ENCODE measurements around the gene PTPN14.

DNA sequence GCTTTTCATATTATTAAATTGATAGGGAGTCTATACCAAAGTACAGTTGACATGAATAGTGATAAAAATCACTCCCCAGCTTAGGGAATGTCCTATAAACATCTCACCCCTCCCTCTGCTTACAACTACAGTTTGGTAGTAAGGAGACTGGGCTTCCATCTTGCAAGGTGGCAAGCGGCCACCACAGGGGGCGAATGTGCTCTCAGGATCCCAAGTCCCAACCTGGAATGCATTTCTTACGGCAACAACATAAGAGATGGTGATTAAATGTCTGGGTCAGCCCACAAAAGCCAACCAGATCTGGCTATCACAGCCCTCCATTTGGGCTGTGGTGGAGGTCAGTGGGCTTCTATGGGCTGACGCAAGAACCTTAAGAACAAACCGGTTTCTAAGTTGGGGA is 202.4 kb downstream of the PTPN14 start:
- TF ChIP-seq, protein P1, sequence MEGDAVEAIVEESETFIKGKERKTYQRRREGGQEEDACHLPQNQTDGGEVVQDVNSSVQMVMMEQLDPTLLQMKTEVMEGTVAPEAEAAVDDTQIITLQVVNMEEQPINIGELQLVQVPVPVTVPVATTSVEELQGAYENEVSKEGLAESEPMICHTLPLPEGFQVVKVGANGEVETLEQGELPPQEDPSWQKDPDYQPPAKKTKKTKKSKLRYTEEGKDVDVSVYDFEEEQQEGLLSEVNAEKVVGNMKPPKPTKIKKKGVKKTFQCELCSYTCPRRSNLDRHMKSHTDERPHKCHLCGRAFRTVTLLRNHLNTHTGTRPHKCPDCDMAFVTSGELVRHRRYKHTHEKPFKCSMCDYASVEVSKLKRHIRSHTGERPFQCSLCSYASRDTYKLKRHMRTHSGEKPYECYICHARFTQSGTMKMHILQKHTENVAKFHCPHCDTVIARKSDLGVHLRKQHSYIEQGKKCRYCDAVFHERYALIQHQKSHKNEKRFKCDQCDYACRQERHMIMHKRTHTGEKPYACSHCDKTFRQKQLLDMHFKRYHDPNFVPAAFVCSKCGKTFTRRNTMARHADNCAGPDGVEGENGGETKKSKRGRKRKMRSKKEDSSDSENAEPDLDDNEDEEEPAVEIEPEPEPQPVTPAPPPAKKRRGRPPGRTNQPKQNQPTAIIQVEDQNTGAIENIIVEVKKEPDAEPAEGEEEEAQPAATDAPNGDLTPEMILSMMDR (IDR thresholded peaks at IDR 0.05; ENCODE audit: borderline replicate concordance, extremely low read depth, low read length, poor library complexity, severe bottlenecking): no peak
- no peak for TF ChIP-seq EZH2 (IDR thresholded peaks at IDR 0.05; ENCODE audit: borderline replicate concordance, low read depth, low read length, severe bottlenecking)
